Gastrocnemius medialis (tissue), 4 donors: ENCODE measurements around the gene BBS9. TPM values are rescaled to one million over a fixed set of nuclear protein-coding genes. Genes with fewer than 3 reads are reported as not detected.

Source experiments
- ATAC-seq, 2 donors: fragments of 150-250 bp; one replicate each; pipeline ENCODE4 v1.9.1; 2016
- DNase-seq, 2 donors: peaks; one replicate each; pipeline ENCODE4 v3.0.0-alpha.2; 2019
- H3K27ac ChIP-seq, 4 donors: fragments of 200-600 bp; sonication (generic); 1 replicate in 1 of 4; 2 replicates in 3 of 4; pipeline ENCODE4 v1.5.1; 2016 to 2018; ENCODE audit warnings: mild to moderate bottlenecking in 2 of 4, moderate library complexity in 1 of 4
- H3K27me3 ChIP-seq, 3 donors: fragments of 200-600 bp; sonication (generic) in 2 of 3; 1 replicate in 1 of 3; 2 replicates in 2 of 3; pipeline versions ENCODE4 v1.5.1 to v1.6.0; 2016 to 2019; ENCODE audit warnings: mild to moderate bottlenecking in 1 of 3, moderate library complexity in 1 of 3
- H3K36me3 ChIP-seq, 2 donors: fragments of 200-600 bp; sonication (generic) in 1 of 2; one replicate each; pipeline ENCODE4 v1.5.1; 2017 to 2018
- H3K4me1 ChIP-seq, 2 donors: fragments of 200-600 bp; sonication (generic) in 1 of 2; one replicate each; pipeline ENCODE4 v1.5.1; 2016 to 2017; ENCODE audit warnings: mild to moderate bottlenecking in 2 of 2
- H3K4me3 ChIP-seq, 4 donors: fragments of 200-600 bp; sonication (generic) in 3 of 4; 1 replicate in 1 of 4; 2 replicates in 3 of 4; pipeline ENCODE4 v1.5.1; 2016 to 2019; ENCODE audit warnings: mild to moderate bottlenecking in 2 of 4
- H3K9me3 ChIP-seq, 3 donors: fragments of 200-600 bp; sonication (generic) in 2 of 3; 1 replicate in 1 of 3; 2 replicates in 2 of 3; pipeline ENCODE4 v1.5.1; 2016 to 2019
- POLR2A ChIP-seq, 2 donors: fragments of 450-650 bp; IDR thresholded peaks; one replicate each; pipeline ENCODE4 v1.6.1; 2017; ENCODE audit warnings: antibody characterized with exemption in 2 of 2, mild to moderate bottlenecking in 2 of 2, moderate library complexity in 2 of 2
- in situ Hi-C, 4 donors: fragments of 200-750 bp; cut with MboI; loops; one replicate each; pipeline versions ENCODE4 v1.15.0 to v1.8.0; 2017; ENCODE audit warnings: low sequenced_read_pairs in 4 of 4
- intact Hi-C: fragments of 100-400 bp; cut with DNase I; formaldehyde crosslinking; loops from one replicate; pipeline ENCODE4 v1.15.1; 2023; ENCODE audit warnings: low total_unique reads
- total RNA-seq, 4 donors: library from RNA; depleted of rRNA; stranded (reverse); fragments of >200 nt; gene quantifications; one replicate each; pipeline versions ENCODE4 v1.1.0 to v1.2.3, GENCODE V29; 2016
- TF ChIP-seq, protein P1 (sequence below), 5 experiments: fragments of 450-650 bp in 3 of 5; fragments of 200-600 bp in 2 of 5; sonication (generic) in 2 of 5; IDR thresholded peaks in 4 of 5; conservative IDR thresholded peaks in 1 of 5; 1 replicate in 4 of 5; 2 replicates in 1 of 5; pipeline ENCODE4 v1.5.1; 2016 to 2019; ENCODE audit warnings: antibody characterized with exemption in 5 of 5, mild to moderate bottlenecking in 3 of 5, moderate library complexity in 3 of 5

Gene BBS9
- total RNA-seq, 4 donors from 2014 or later: 3.5 to 6.5 (median 5.4) TPM

DNA sequence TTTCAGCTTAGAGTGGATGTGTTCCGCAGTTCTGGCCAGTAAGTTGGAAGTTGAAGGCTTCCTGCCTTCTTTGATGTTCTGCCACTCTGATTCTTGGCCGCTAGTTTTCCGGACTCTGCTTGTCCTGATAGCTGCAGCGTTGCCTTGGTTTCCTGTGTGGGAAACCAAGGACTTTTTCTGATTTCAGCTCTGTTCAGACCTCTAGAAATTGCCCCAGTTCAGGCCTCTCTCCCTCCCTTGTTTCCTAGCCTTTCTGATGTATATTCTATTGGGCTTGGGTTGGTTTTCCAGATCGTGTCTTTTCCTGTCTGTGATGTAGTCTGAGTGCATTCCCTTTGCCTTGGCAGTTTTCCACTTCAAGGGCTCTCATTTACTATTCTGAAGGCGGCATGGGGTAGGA lies 318.7 kb downstream of the BBS9 start:
- H3K36me3 ChIP-seq: no peaks in the 10 kb centered on the region
- DNase-seq (no peak), ATAC-seq (no peak)
- H3K27ac ChIP-seq: no peak overlapping the region
- no peak overlapping the region for H3K4me3 ChIP-seq
- H3K27me3 ChIP-seq: no peaks in the 10 kb centered on the region
- intact Hi-C loops: no loop called here
- in situ Hi-C loops: no loop called here
- H3K4me1 ChIP-seq: peaks cover 0 to 10% of the 10 kb centered on the region in 2 donors
- no peaks in the 10 kb centered on the region for H3K9me3 ChIP-seq
- TF ChIP-seq, protein P1, sequence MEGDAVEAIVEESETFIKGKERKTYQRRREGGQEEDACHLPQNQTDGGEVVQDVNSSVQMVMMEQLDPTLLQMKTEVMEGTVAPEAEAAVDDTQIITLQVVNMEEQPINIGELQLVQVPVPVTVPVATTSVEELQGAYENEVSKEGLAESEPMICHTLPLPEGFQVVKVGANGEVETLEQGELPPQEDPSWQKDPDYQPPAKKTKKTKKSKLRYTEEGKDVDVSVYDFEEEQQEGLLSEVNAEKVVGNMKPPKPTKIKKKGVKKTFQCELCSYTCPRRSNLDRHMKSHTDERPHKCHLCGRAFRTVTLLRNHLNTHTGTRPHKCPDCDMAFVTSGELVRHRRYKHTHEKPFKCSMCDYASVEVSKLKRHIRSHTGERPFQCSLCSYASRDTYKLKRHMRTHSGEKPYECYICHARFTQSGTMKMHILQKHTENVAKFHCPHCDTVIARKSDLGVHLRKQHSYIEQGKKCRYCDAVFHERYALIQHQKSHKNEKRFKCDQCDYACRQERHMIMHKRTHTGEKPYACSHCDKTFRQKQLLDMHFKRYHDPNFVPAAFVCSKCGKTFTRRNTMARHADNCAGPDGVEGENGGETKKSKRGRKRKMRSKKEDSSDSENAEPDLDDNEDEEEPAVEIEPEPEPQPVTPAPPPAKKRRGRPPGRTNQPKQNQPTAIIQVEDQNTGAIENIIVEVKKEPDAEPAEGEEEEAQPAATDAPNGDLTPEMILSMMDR (IDR thresholded peaks at IDR 0.05 in 4 of 5, conservative IDR thresholded peaks at IDR 0.05 in 1 of 5): no peak
- TF ChIP-seq POLR2A (IDR thresholded peaks at IDR 0.05): no peak

DNA sequence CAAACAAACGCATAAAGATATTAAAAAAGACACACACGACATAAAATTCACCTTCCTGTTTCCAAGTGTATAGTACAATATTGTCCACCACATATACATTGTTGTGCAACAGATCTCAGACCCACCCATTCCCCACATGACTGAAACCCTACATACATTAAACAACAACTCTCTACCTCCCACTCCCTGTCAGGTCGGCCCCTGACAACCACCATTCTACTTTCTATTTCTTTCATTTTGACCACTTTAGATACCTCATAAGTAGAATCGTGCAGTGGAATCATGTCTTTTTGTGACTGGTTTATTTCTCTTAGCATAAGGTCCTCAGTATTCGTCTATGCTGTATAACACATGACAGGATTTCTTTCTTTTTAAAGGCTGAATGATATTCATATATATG lies 320.5 kb downstream of the BBS9 start:
- H3K27me3 ChIP-seq: no peaks in the 10 kb centered on the region
- no peak overlapping the region for H3K27ac ChIP-seq
- in situ Hi-C loops: loop anchor here in 1 of 4 donors (25.0 kb wide), 1 partner anchor 487 kb away; no protein-coding TSS in a partner anchor
- DNase-seq: no peak
- intact Hi-C loops: loop anchor here (10.0 kb wide), 1 partner anchor 295 kb away; no protein-coding TSS in a partner anchor
- TF ChIP-seq POLR2A (IDR thresholded peaks at IDR 0.05): no peak
- TF ChIP-seq, protein P1 (IDR thresholded peaks at IDR 0.05 in 4 of 5, conservative IDR thresholded peaks at IDR 0.05 in 1 of 5): no peak
- peaks cover 0 to 4% of the 10 kb centered on the region in 2 donors for H3K4me1 ChIP-seq
- no peak for ATAC-seq
- H3K9me3 ChIP-seq: no peaks in the 10 kb centered on the region
- no peak overlapping the region for H3K4me3 ChIP-seq
- H3K36me3 ChIP-seq: no peaks in the 10 kb centered on the region

DNA sequence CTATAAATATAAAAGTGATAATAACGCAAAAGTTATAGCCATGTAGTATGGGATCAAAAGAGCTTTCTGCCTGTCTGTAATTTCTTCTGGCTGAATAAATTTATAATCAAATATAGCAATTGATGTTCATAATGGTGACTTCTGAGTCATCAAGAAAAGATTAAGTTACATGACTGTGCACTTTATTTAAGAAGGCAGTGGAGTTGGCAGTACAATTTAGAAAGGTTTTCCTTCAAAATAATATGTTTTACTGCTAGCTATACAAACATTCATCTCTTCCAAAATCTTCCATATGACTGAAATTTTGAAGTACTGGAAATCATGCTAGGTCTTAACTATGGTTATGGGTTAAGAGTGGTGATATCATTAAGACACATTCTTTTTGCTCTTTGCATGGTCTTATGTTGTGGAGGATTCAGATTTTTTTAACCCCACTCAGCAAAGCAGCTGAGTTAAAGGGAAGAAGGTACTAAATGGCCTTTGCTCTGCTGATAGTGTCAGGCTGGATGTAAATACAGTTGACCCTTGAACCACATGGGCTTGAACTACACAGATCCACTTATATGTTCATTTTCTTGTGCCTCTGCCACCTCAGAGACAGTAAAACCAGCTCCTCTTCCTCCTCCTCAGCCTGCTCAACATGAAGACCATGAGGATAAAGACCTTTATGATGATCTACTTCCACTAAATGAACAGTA lies 323.6 kb downstream of the BBS9 start:
- Histone ChIP-seq H3K4me1 (no peaks in the 10 kb centered on the region), H3K27me3 (no peaks in the 10 kb centered on the region), H3K36me3 (no peaks in the 10 kb centered on the region), H3K27ac (no peak overlapping the region), H3K9me3 (no peaks in the 10 kb centered on the region), H3K4me3 (no peak overlapping the region)
- DNase-seq (no peak), ATAC-seq (no peak)
- in situ Hi-C loops (loop anchor here in 1 of 4 donors (25.0 kb wide), 1 partner anchor 484 kb away; no protein-coding TSS in a partner anchor), intact Hi-C loops (loop anchor here (10.0 kb wide), 1 partner anchor 292 kb away; no protein-coding TSS in a partner anchor)
- TF ChIP-seq POLR2A (IDR thresholded peaks at IDR 0.05): no peak
- TF ChIP-seq, protein P1 (IDR thresholded peaks at IDR 0.05 in 4 of 5, conservative IDR thresholded peaks at IDR 0.05 in 1 of 5): no peak

DNA sequence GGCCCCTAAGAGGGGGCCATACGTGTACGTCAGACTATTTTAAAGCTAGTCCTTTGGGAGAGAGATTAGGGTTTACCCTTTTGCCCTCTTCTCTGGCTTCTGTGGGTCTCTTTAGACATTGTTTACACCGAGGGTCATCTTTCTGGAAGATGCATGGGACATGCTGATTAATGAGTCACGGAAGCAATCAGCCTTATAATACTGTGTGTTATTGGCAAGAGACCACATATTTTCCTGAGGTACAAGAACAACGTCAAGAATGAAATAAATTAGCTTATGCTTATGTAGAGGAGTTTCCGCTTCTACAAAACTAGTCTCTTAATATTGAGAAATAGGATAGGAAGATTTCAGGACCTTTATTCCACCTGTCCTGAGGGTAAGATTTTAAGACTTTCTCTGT lies 327.7 kb downstream of the BBS9 start:
- no peak for ATAC-seq
- in situ Hi-C loops: loop anchor here in 1 of 4 donors (25.0 kb wide), 1 partner anchor 480 kb away; no protein-coding TSS in a partner anchor
- no peaks in the 10 kb centered on the region for H3K9me3 ChIP-seq
- intact Hi-C loops: loop anchor here (5.0 to 10.0 kb wide), 2 partner anchors 288 to 440 kb away; no protein-coding TSS in a partner anchor
- TF ChIP-seq POLR2A (IDR thresholded peaks at IDR 0.05): no peak
- TF ChIP-seq, protein P1 (IDR thresholded peaks at IDR 0.05 in 4 of 5, conservative IDR thresholded peaks at IDR 0.05 in 1 of 5): no peak
- no peak overlapping the region for H3K4me3 ChIP-seq
- H3K36me3 ChIP-seq: no peaks in the 10 kb centered on the region
- H3K27ac ChIP-seq: no peak overlapping the region
- DNase-seq: no peak
- no peaks in the 10 kb centered on the region for H3K4me1 ChIP-seq
- no peaks in the 10 kb centered on the region for H3K27me3 ChIP-seq
